PC-3 (cell line): Measurements from ENCODE around the gene C19orf47. TPM values are rescaled to one million over a fixed set of nuclear protein-coding genes. Genes with fewer than 3 reads are reported as not detected.

Source experiments
- ATAC-seq: fragments of 200-7000 bp; cut with Tn5 transposase; 2 replicates; pipeline ENCODE4 v1.9.1; 2020; ENCODE audit warnings: mild to moderate bottlenecking, moderate library complexity
- BruUV-seq: library from RNA; stranded (reverse); fragments of 400-500 nt; replicated peaks from 2 replicates; lab custom pipeline; 2021; lab: Mats Ljungman, UMichigan
- CTCF ChIA-PET: fragments of 300-600 bp; sonication (Branson Sonifier 250); formaldehyde crosslinking; loops from one replicate; lab custom pipeline; 2022; ENCODE audit warnings: antibody characterized with exemption; lab: Charles Lee
- POLR2A ChIA-PET: fragments of 300-600 bp; sonication (Branson Sonifier 250); formaldehyde crosslinking; loops from one replicate; lab custom pipeline; 2022; ENCODE audit warnings: antibody characterized with exemption; ENCODE audit not compliant: unreplicated experiment; lab: Charles Lee
- DNase-seq: peaks from one replicate; pipeline ENCODE4 v3.0.0-alpha.2; 2015
- H2AFZ ChIP-seq: fragments of 300-600 bp; sonication (generic); 2 replicates; pipeline ENCODE4 v1.6.0; 2016; ENCODE audit warnings: antibody characterized with exemption, low read length
- H3F3A ChIP-seq: fragments of 300-600 bp; sonication (generic); one replicate; pipeline ENCODE4 v1.6.0; 2017; ENCODE audit warnings: antibody characterized with exemption, low read length, control low read depth, mild to moderate bottlenecking; ENCODE audit not compliant: unreplicated experiment
- H3K27ac ChIP-seq: fragments of 300-600 bp; sonication (generic); 2 replicates; pipeline ENCODE4 v1.5.1; 2016; ENCODE audit warnings: mild to moderate bottlenecking, low read length
- H3K27me3 ChIP-seq: fragments of 300-600 bp; sonication (generic); 2 replicates; pipeline ENCODE4 v1.6.1; 2016; ENCODE audit warnings: low read length, mixed read lengths
- H3K36me3 ChIP-seq: fragments of 300-600 bp; sonication (generic); 2 replicates; pipeline ENCODE4 v1.6.1; 2016; ENCODE audit warnings: low read depth, mixed run types, low read length, mixed read lengths
- H3K4me1 ChIP-seq: fragments of 300-600 bp; sonication (generic); 2 replicates; pipeline ENCODE4 v1.5.1; 2016; ENCODE audit warnings: low read length; ENCODE audit not compliant: insufficient read depth
- H3K4me2 ChIP-seq: fragments of 300-600 bp; sonication (generic); 2 replicates; pipeline ENCODE4 v1.6.0; 2016; ENCODE audit warnings: low read length
- H3K4me3 ChIP-seq: fragments of 300-600 bp; sonication (generic); 2 replicates; pipeline ENCODE4 v1.5.1; 2016; ENCODE audit warnings: mild to moderate bottlenecking, low read length, mixed read lengths
- H3K79me2 ChIP-seq: fragments of 300-600 bp; sonication (generic); 2 replicates; pipeline ENCODE4 v1.6.1; 2017; ENCODE audit warnings: low read length, mixed read lengths
- H3K9ac ChIP-seq: fragments of 300-600 bp; sonication (generic); 2 replicates; pipeline ENCODE4 v1.6.0; 2016; ENCODE audit warnings: mild to moderate bottlenecking, low read length
- H3K9me2 ChIP-seq: fragments of 300-600 bp; sonication (generic); replicated peaks from 2 replicates; pipeline ENCODE4 v1.6.1; 2016; ENCODE audit warnings: mixed run types, low read length, mixed read lengths
- H3K9me3 ChIP-seq: fragments of 300-600 bp; sonication (generic); 2 replicates; pipeline ENCODE4 v1.6.1; 2016; ENCODE audit warnings: low read length, mixed read lengths
- H4K20me1 ChIP-seq: fragments of 300-600 bp; sonication (generic); 2 replicates; pipeline ENCODE4 v1.6.1; 2016; ENCODE audit warnings: low read length, mixed read lengths
- CTCF ChIP-seq: fragments of 300-600 bp; sonication (generic); conservative IDR thresholded peaks from 2 replicates; pipeline ENCODE4 v1.5.1; 2017; ENCODE audit warnings: antibody characterized with exemption, low read depth, mild to moderate bottlenecking, low read length
- EZH2 ChIP-seq: fragments of 300-600 bp; sonication (generic); IDR thresholded peaks from one replicate; pipeline ENCODE4 v1.6.1; 2017; ENCODE audit warnings: antibody characterized with exemption, mild to moderate bottlenecking, low read length; ENCODE audit not compliant: unreplicated experiment
- EZH2phosphoT487 ChIP-seq: fragments of 300-600 bp; sonication (generic); IDR thresholded peaks from 2 replicates; pipeline ENCODE4 v1.6.1; 2018; ENCODE audit warnings: mild to moderate bottlenecking, antibody characterized with exemption, low read length, borderline replicate concordance
- intact Hi-C: fragments of 100-400 bp; cut with micrococcal nuclease; formaldehyde crosslinking; loops from 2 replicates; pipeline ENCODE4 v1.9.0; 2023
- total RNA-seq: library from RNA; depleted of rRNA; stranded (reverse); fragments of >200 nt; gene quantifications from 2 replicates; pipeline ENCODE4 v1.2.3, GENCODE V29; 2014

C19orf47 gene
- total RNA-seq, 1 experiment from 2014 or later: 13.9 TPM

- Histone ChIP-seq H2AFZ (no peak overlapping the region), H3K27ac (no peak overlapping the region), H4K20me1 (no peaks in the 10 kb centered on the region), H3K4me1 (no peaks in the 10 kb centered on the region), H3F3A (no peaks in the 10 kb centered on the region), H3K9me2 (no peaks in the 10 kb centered on the region), H3K4me2 (no peak overlapping the region), H3K36me3 (no peaks in the 10 kb centered on the region), H3K9ac (no peak overlapping the region), H3K4me3 (no peak overlapping the region), H3K9me3 (no peaks in the 10 kb centered on the region), H3K79me2 (no peaks in the 10 kb centered on the region), H3K27me3 (no peaks in the 10 kb centered on the region)
- TF ChIP-seq EZH2: no peak
- TF ChIP-seq CTCF: no peak
- no peak for TF ChIP-seq EZH2phosphoT487
- BruUV-seq: no TSS peak
- POLR2A ChIA-PET: no interaction called here
- intact Hi-C loops: no loop called here
- ATAC-seq (no peak), DNase-seq (no peak)
- CTCF ChIA-PET: no interaction called here
These were observed 10.6 kb upstream of the C19orf47 start for GRCh38 chr19:40358773-40359172.

GRCh38 chr19:40357640-40358039 lies 9.4 kb upstream of the C19orf47 start:
- no peaks in the 10 kb centered on the region for H4K20me1 ChIP-seq
- H3K9me3 ChIP-seq: no peaks in the 10 kb centered on the region
- H3K27ac ChIP-seq: no peak overlapping the region
- no peak overlapping the region for H3K4me2 ChIP-seq
- no peak overlapping the region for H3K4me3 ChIP-seq
- no peaks in the 10 kb centered on the region for H3K27me3 ChIP-seq
- ATAC-seq (no peak), DNase-seq (no peak)
- ChIA-PET POLR2A (no interaction called here), CTCF (no interaction called here)
- intact Hi-C loops: no loop called here
- no peaks in the 10 kb centered on the region for H3K4me1 ChIP-seq
- no peaks in the 10 kb centered on the region for H3K36me3 ChIP-seq
- no peak for TF ChIP-seq EZH2phosphoT487
- no peak for TF ChIP-seq CTCF
- TF ChIP-seq EZH2: no peak
- H3K9me2 ChIP-seq: no peaks in the 10 kb centered on the region
- no peaks in the 10 kb centered on the region for H3K79me2 ChIP-seq
- H3K9ac ChIP-seq: no peak overlapping the region
- H2AFZ ChIP-seq: no peak overlapping the region
- H3F3A ChIP-seq: no peaks in the 10 kb centered on the region
- no TSS peak for BruUV-seq

- CTCF ChIA-PET: no interaction called here
- no TSS peak for BruUV-seq
- ATAC-seq (no peak), DNase-seq (no peak)
- no peak overlapping the region for H3K4me2 ChIP-seq
- H3K9me3 ChIP-seq: no peaks in the 10 kb centered on the region
- no peak overlapping the region for H3K9ac ChIP-seq
- H3K4me3 ChIP-seq: no peak overlapping the region
- H3K27me3 ChIP-seq: no peaks in the 10 kb centered on the region
- H3K79me2 ChIP-seq: no peaks in the 10 kb centered on the region
- H4K20me1 ChIP-seq: no peaks in the 10 kb centered on the region
- POLR2A ChIA-PET: no interaction called here
- H3K4me1 ChIP-seq: no peaks in the 10 kb centered on the region
- no peaks in the 10 kb centered on the region for H3K9me2 ChIP-seq
- H2AFZ ChIP-seq: no peak overlapping the region
- TF ChIP-seq EZH2phosphoT487 (no peak), CTCF (no peak), EZH2 (no peak)
- intact Hi-C loops: no loop called here
- no peaks in the 10 kb centered on the region for H3F3A ChIP-seq
- no peak overlapping the region for H3K27ac ChIP-seq
- H3K36me3 ChIP-seq: no peaks in the 10 kb centered on the region
These were observed 8.7 kb upstream of the C19orf47 start for GRCh38 chr19:40356681-40357595.
